ENCODE results near the gene DLX4. TPM values are rescaled to one million over a fixed set of nuclear protein-coding genes. Genes with fewer than 3 reads are reported as not detected.

Gene DLX4
- total RNA-seq, 1 donor from 2014 or later, result 0.29 TPM

- no peak overlapping the region for H3K4me3 Mint-ChIP-seq (ENCODE audit: unreplicated experiment)
Measured at GRCh38 chr17:50015146-50015545, 46.2 kb downstream of the DLX4 start.

GRCh38 chr17:50018909-50019308 is 49.9 kb downstream of the DLX4 start:
- H3K9me3 Mint-ChIP-seq (ENCODE audit: unreplicated experiment), result peaks cover 3% of the 10 kb centered on the region
- peaks cover 6% of the 10 kb centered on the region for H3K36me3 Mint-ChIP-seq (ENCODE audit: unreplicated experiment)
- no peak for DNase-seq
- no peak overlapping the region for H3K4me3 Mint-ChIP-seq (ENCODE audit: unreplicated experiment)
- no peaks in the 10 kb centered on the region for H3K4me1 Mint-ChIP-seq (ENCODE audit: low read depth, unreplicated experiment)
- no peak for TF ChIP-seq CTCF (IDR thresholded peaks at IDR 0.05; ENCODE audit: partially characterized antibody, unreplicated experiment)
- peaks cover 8% of the 10 kb centered on the region for H3K27me3 Mint-ChIP-seq (ENCODE audit: unreplicated experiment)
- no peak overlapping the region for H3K27ac Mint-ChIP-seq (ENCODE audit: unreplicated experiment)

More at GRCh38 chr17:50015146-50015545, 46.2 kb downstream of the DLX4 start:
- Mint-ChIP-seq H3K9me3 (ENCODE audit: unreplicated experiment) (peaks cover 3% of the 10 kb centered on the region), H3K27me3 (ENCODE audit: unreplicated experiment) (peaks cover 4% of the 10 kb centered on the region), H3K4me1 (ENCODE audit: low read depth, unreplicated experiment) (no peaks in the 10 kb centered on the region), H3K36me3 (ENCODE audit: unreplicated experiment) (peaks cover 11% of the 10 kb centered on the region), H3K27ac (ENCODE audit: unreplicated experiment) (no peak overlapping the region)
- no peak for TF ChIP-seq CTCF (IDR thresholded peaks at IDR 0.05; ENCODE audit: partially characterized antibody, unreplicated experiment)
- DNase-seq, result no peak

GRCh38 chr17:50020841-50021599 is 52.0 kb downstream of the DLX4 start:
- Mint-ChIP-seq H3K27me3 (ENCODE audit: unreplicated experiment) (peaks cover 7% of the 10 kb centered on the region), H3K36me3 (ENCODE audit: unreplicated experiment) (no peaks in the 10 kb centered on the region), H3K4me3 (ENCODE audit: unreplicated experiment) (no peak overlapping the region), H3K9me3 (ENCODE audit: unreplicated experiment) (no peaks in the 10 kb centered on the region), H3K27ac (ENCODE audit: unreplicated experiment) (no peak overlapping the region), H3K4me1 (ENCODE audit: low read depth, unreplicated experiment) (no peaks in the 10 kb centered on the region)
- no peak for DNase-seq
- no peak for TF ChIP-seq CTCF (IDR thresholded peaks at IDR 0.05; ENCODE audit: partially characterized antibody, unreplicated experiment)

GRCh38 chr17:50021681-50022370 is 52.8 kb downstream of the DLX4 start:
- no peak for DNase-seq
- no peaks in the 10 kb centered on the region for H3K36me3 Mint-ChIP-seq (ENCODE audit: unreplicated experiment)

More at GRCh38 chr17:50021681-50022370, 52.8 kb downstream of the DLX4 start:
- H3K4me1 Mint-ChIP-seq (ENCODE audit: low read depth, unreplicated experiment), result no peaks in the 10 kb centered on the region
- TF ChIP-seq CTCF (IDR thresholded peaks at IDR 0.05; ENCODE audit: partially characterized antibody, unreplicated experiment), result no peak
- H3K9me3 Mint-ChIP-seq (ENCODE audit: unreplicated experiment), result no peaks in the 10 kb centered on the region
- H3K27me3 Mint-ChIP-seq (ENCODE audit: unreplicated experiment), result peaks cover 11% of the 10 kb centered on the region
- no peak overlapping the region for H3K27ac Mint-ChIP-seq (ENCODE audit: unreplicated experiment)
- no peak overlapping the region for H3K4me3 Mint-ChIP-seq (ENCODE audit: unreplicated experiment)

Measured in glutamatergic neuron (in vitro differentiated cells).